GM21526 (cell line): ENCODE measurements around the gene AP1M1.
A peak's percentile ranks its signal among the peaks of the same experiment; 100 is the strongest.
"Not testable (repeated sequence)": the region's sequence is repeated elsewhere in the genome, so short reads cannot be mapped to it uniquely, and the experiment has no call there.

Source experiments
- ATAC-seq: cut with Tn5 transposase; IDR thresholded peaks from one replicate; pipeline ENCODE4 v1.9.1; 2021; ENCODE audit warnings: moderate library complexity; ENCODE audit not compliant: unreplicated experiment, low FRiP score

The AP1M1 gene

GRCh38 chr19:16197622-16198369 is at the start of gene AP1M1:
TSS of gene AP1M1 (plus strand) at chr19:16197911. CDS start at chr19:16198027, 116 bp downstream.
- peak; percentile 71 for ATAC-seq

- ATAC-seq: no peak
Measured at GRCh38 chr19:16148443-16149229, 49.1 kb upstream of the AP1M1 start.

GRCh38 chr19:16153582-16154336 is 44.0 kb upstream of the AP1M1 start:
- ATAC-seq: no peak

DNA sequence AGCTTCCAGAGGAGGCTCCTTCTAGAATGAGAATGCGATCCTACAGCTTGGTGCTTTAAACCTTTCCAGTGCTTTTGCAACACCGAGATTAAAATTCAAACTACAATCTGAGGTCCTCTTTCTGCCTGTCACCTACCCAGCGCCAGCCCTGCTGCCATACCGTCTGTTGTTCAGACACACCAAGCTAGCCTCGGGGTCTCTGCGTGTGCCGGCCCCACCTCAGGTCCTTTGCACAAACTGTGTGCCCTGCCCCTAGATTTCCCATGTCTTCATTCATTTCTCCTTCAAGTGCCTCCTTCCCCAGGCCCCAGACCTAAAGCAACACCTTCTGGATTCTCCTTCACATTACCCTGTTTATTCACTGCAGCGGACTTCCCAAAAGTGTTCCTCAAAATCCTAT is 43.2 kb upstream of the AP1M1 start:
- ATAC-seq: no peak

GRCh38 chr19:16155128-16155527 is 42.6 kb upstream of the AP1M1 start:
- no peak for ATAC-seq

GRCh38 chr19:16156904-16157303 is 40.8 kb upstream of the AP1M1 start:
- ATAC-seq: no peak

GRCh38 chr19:16157601-16158000 is 40.1 kb upstream of the AP1M1 start:
- no peak for ATAC-seq

- ATAC-seq: no peak
Measured at GRCh38 chr19:16159655-16160054, 38.1 kb upstream of the AP1M1 start.

DNA sequence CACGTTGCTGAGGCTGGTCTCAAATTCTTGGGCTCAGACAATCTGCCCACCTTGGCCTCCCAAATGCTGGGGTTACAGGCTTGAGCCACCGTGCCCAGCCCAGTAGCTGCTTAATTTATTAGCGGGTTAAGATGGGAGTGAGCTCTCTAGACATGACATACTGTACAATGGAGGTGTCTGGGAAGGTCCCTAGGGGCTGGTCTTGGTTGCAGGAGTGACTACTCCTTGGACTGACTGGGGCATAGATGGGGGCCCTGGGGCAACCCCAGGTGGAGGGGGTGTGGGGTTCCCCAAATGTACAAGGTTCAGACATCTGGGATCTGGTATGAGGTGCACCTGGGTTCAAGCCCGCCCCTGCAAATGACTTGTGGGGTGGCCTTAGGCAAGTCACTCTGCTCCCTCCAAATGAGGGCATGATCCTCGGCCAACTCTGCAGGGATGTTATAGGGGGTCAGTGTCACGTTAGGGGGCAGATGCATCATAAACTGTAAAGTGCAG is 37.2 kb upstream of the AP1M1 start:
- no peak for ATAC-seq

GRCh38 chr19:16160943-16161560 is 36.7 kb upstream of the AP1M1 start:
- ATAC-seq: no peak

DNA sequence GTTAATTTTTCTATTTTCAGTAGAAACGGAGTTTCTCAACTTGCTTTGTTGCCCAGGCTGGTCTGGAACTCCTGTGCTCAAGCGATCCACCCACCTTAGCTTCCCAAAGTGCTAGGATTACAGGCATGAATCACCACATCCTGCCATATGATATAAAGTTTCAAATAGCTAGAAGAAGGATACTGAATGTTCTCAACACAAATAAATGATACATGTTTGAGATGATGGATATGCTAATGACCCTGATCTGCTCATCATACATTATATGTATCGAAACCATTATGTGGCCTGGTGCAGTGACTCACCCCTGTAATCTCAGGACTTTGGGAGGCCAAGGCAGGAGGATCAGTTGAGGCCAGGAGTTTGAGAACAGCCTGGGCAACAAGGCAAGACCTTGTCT is 35.9 kb upstream of the AP1M1 start:
- no peak for ATAC-seq

DNA sequence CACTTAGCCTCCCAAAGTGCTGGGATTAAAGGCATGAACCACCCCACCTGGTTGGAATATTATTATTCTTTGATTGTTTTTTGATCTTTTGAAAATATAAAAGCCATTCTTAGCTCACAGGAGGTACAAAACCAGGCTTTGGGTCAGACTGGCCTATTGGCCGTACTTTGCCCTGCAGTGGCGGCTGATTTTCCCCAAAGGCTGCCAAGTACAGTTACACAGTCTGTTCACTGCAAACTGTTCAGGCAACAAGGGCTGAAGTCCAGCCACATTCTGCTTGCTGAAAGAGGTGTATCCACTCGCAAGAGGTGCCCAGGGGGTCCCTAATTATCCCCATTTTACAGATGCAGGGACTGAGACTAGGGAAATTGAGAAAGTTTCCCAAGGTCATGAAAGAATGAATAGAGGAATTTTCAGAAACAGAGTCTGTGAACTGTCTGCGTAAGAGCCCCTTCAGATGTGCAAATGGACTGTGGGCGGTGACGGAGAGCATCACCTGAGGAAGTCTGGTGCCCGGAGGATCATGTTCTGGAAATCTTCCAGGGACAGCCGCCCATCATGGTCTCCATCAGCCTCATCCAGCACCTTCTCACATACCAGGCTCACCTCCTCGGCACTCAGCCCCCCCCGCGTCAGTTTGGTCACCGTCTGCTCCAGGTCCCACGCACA is 33.4 kb upstream of the AP1M1 start:
- no peak for ATAC-seq

DNA sequence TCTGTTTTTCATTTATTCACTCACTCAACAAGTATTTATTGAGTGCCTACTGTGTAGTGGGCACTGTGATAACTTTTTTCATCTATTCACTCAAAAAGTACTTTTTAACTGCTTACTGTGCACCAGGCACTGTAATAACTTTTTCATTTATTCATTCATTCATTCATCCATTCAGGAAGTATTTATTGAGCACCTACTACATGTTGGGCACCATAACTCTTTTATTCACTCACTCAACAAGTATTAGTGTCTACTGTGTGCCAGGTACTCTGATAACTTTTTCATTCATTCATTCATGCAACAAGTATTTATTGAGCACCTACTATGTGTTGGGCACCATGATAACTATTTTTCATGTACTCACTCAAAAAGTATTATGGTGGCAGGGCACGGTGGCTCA is 31.3 kb upstream of the AP1M1 start:
- ATAC-seq: no peak

- ATAC-seq: no peak
Measured at GRCh38 chr19:16167055-16167454, 30.7 kb upstream of the AP1M1 start.

DNA sequence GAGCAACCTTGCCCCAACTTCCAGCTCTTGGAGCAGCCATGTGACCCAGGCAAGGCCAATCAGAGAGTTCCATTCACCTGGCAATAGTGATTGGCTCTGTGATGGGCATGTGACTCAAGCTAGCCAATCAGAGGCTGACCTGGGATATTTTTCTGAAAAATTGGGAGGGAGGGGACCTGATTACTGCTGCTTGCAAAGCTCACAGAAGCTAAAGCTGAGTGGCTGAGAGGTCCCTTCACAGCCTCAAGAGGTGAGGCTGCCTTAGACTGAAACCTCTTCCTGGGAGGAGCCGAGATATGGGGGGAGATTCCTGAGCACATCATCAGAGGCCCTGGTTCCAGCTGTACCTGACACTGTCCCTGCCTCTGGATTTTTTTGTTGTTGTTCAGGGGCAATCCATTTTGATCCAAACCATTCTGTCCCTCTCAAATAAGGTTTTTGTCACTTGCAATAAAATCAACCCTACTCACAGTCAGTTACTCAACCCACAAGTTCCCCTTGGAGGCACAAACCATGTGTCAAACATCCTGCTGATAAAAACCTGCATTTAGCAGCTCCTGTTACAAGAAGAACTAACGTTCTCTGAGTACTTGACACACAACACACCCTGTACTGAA is 29.1 kb upstream of the AP1M1 start:
- no peak for ATAC-seq

- ATAC-seq: no peak
Measured at GRCh38 chr19:16170134-16170533, 27.6 kb upstream of the AP1M1 start.

- ATAC-seq: no peak
Measured at GRCh38 chr19:16175954-16176353, 21.8 kb upstream of the AP1M1 start.

DNA sequence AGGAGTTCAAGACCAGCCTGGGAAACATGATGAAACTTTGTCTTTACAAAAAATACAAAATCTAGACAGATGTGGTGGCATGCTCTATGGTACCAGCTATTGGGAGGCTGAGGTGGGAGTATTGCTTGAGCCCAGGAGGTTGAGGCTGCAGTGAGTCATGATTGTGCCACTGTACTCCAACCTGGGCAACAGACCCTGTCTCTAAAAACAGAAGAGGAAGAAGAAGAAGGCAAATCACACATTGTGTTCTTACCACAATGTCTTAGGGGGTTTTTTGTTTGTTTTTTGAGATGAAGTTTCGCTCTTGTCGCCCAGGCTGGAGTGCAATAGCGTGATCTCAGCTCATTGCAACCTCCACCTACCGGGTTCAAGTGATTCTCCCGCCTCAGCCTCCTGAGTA is 18.8 kb upstream of the AP1M1 start:
- not testable (repeated sequence) for ATAC-seq

- ATAC-seq: no peak
Measured at GRCh38 chr19:16180611-16181010, 17.1 kb upstream of the AP1M1 start.

DNA sequence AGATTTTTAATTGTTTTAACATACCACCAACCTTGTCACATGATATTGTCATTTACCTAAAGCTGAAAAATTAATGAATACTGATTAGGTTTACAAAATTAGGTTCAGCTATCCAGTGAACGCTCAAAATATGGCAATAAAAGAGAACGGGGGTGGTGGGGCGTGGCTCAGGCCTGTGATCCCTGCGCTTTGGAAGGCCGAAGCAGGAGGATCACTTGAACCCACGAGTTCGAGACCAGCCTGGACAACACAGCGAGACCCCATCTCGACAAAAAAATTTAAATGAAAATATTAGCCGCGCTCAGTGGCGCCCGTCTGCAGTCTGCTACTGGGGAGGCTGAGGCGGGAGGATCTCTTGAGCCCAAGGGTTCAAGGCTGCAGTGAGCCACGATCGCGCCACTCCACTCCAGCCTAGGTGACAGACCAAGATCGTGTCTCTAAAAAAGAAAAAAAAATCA is 13.0 kb upstream of the AP1M1 start:
- no peak for ATAC-seq
